Thoracic aorta (tissue), 2 donors: Measurements from ENCODE around the gene ARRDC4. TPM values are rescaled to one million over a fixed set of nuclear protein-coding genes. Genes with fewer than 3 reads are reported as not detected.

Source experiments
- ATAC-seq: fragments of 150-250 bp; one replicate; pipeline ENCODE4 v1.8.0; 2017; ENCODE audit warnings: low read depth; ENCODE audit not compliant: insufficient number of reproducible peaks, low FRiP score
- DNase-seq: peaks from one replicate; pipeline ENCODE4 v3.0.0-alpha.2; 2020; ENCODE audit warnings: low spot score
- H3K27ac ChIP-seq, 2 donors: fragments of 200-600 bp; sonication (generic); 1 replicate in 1 of 2; 2 replicates in 1 of 2; pipeline ENCODE4 v1.5.1; 2016; ENCODE audit warnings: mild to moderate bottlenecking in 2 of 2, moderate library complexity in 2 of 2
- H3K27me3 ChIP-seq: fragments of 200-600 bp; sonication (generic); replicated peaks from 2 replicates; pipeline ENCODE4 v1.6.0; 2016; ENCODE audit warnings: mild to moderate bottlenecking; ENCODE audit not compliant: insufficient read depth
- H3K36me3 ChIP-seq: fragments of 200-600 bp; sonication (generic); one replicate; pipeline ENCODE4 v1.5.1; 2016
- H3K4me1 ChIP-seq, 2 donors: fragments of 200-600 bp; sonication (generic); 1 replicate in 1 of 2; 2 replicates in 1 of 2; pipeline versions ENCODE4 v1.5.1 to v1.6.0; 2016; ENCODE audit warnings: low read depth in 2 of 2, mild to moderate bottlenecking in 1 of 2; ENCODE audit not compliant: control insufficient read depth in 1 of 2
- H3K4me3 ChIP-seq: fragments of 200-600 bp; sonication (generic); 2 replicates; pipeline ENCODE4 v1.5.1; 2016; ENCODE audit warnings: mild to moderate bottlenecking
- H3K9me3 ChIP-seq: fragments of 200-600 bp; sonication (generic); 2 replicates; pipeline ENCODE4 v1.5.1; 2016
- CTCF ChIP-seq: fragments of 200-600 bp; sonication (generic); IDR thresholded peaks from one replicate; pipeline ENCODE4 v1.5.1; 2019; ENCODE audit warnings: antibody characterized with exemption
- total RNA-seq, 2 donors: library from RNA; depleted of rRNA; stranded (reverse); fragments of >200 nt; gene quantifications; one replicate each; pipeline versions ENCODE4 v1.1.0 to v1.2.3, GENCODE V29; 2016

The ARRDC4 gene
- total RNA-seq, 2 donors from 2014 or later, result 18.8 to 31.0 TPM

GRCh38 chr15:98017150-98017964, 56.9 kb downstream of the ARRDC4 start:
- no peaks in the 10 kb centered on the region for H3K9me3 ChIP-seq
- no peak overlapping the region for H3K27ac ChIP-seq
- no peak overlapping the region for H3K4me3 ChIP-seq
- no peak for TF ChIP-seq CTCF
- no peaks in the 10 kb centered on the region for H3K27me3 ChIP-seq
- H3K4me1 ChIP-seq, result no peaks in the 10 kb centered on the region
- H3K36me3 ChIP-seq, result no peaks in the 10 kb centered on the region
- DNase-seq, result no peak
- no peak for ATAC-seq

- DNase-seq (no peak), ATAC-seq (no peak)
- Histone ChIP-seq H3K27me3 (no peaks in the 10 kb centered on the region), H3K27ac (no peak overlapping the region), H3K9me3 (no peaks in the 10 kb centered on the region), H3K4me3 (no peak overlapping the region), H3K36me3 (no peaks in the 10 kb centered on the region), H3K4me1 (no peaks in the 10 kb centered on the region)
- no peak for TF ChIP-seq CTCF
Observed at GRCh38 chr15:98018761-98019351, 58.4 kb downstream of the ARRDC4 start.
